ENCODE measurements around the gene RHBDD3. TPM values are rescaled to one million over a fixed set of nuclear protein-coding genes. Genes with fewer than 3 reads are reported as not detected.
A peak's percentile ranks its signal among the peaks of the same experiment; 100 is the strongest.

Gene RHBDD3
- total and polyA plus RNA-seq, 9 of the 15 experiments (the other 6 are each of a cell fraction or from before 2014, with no cell fraction given), result 0.32 to 35.6 (median 14.0) TPM

DNA sequence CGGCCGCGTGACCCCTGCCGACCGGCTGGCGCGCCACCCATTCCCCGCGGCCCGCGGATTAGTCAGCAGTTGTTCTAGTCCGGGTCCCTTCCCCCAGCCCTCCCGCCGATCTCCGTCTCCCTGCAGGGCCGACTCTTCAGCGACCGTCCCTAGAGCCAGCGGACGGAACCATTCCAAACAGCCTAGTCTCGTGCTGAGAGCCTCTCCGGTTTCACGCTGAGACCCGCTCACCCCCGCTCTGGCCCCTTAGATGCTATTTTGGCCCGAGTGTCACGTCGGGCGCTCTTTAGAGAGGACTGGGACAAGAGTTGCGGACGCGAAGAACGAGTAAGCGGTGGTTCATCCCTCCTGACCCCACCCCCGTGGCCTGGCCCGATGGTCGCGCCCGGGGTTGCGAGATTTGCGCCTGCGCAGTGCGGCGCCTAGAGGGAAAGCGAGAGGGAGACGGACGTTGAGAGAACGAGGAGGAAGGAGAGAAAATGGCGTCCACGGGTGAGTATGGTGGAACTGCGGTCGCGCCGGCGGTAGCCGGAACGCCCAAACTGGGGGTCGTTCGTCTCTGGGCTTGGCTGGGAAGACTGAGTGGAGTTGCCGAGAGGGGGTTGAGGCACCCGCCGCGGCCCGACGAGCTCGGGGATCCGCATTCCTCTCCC lies at the start of gene RHBDD3, which contains the start of gene EWSR1 (continued):
- TF ChIP-seq, protein P1, sequence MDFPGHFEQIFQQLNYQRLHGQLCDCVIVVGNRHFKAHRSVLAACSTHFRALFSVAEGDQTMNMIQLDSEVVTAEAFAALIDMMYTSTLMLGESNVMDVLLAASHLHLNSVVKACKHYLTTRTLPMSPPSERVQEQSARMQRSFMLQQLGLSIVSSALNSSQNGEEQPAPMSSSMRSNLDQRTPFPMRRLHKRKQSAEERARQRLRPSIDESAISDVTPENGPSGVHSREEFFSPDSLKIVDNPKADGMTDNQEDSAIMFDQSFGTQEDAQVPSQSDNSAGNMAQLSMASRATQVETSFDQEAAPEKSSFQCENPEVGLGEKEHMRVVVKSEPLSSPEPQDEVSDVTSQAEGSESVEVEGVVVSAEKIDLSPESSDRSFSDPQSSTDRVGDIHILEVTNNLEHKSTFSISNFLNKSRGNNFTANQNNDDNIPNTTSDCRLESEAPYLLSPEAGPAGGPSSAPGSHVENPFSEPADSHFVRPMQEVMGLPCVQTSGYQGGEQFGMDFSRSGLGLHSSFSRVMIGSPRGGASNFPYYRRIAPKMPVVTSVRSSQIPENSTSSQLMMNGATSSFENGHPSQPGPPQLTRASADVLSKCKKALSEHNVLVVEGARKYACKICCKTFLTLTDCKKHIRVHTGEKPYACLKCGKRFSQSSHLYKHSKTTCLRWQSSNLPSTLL (IDR thresholded peaks at IDR 0.05), result no peak
- TF ChIP-seq MTA1 (IDR thresholded peaks at IDR 0.05; ENCODE audit: borderline replicate concordance) (no peak), NRF1 (conservative IDR thresholded peaks at IDR 0.05 in 1 of 2, IDR thresholded peaks at IDR 0.05 in 1 of 2) (peak; percentile 94 to 96), SLC30A9 (CRISPR knock-in tag; IDR thresholded peaks at IDR 0.05) (no peak), POLR2AphosphoS5 (IDR thresholded peaks at IDR 0.05; ENCODE audit: control insufficient read depth, insufficient read depth, low read depth, low read length) (peak; percentile 39; the same call in 1 of the 2 replicates), NFIX (CRISPR knock-in tag; IDR thresholded peaks at IDR 0.05; ENCODE audit: low read depth) (no peak), ZNF444 (CRISPR knock-in tag; IDR thresholded peaks at IDR 0.05) (no peak), ESRRB (CRISPR knock-in tag; IDR thresholded peaks at IDR 0.05; ENCODE audit: borderline replicate concordance) (no peak), ZNF184 (CRISPR knock-in tag; IDR thresholded peaks at IDR 0.05) (no peak), FOSL1 (tag; conservative IDR thresholded peaks at IDR 0.05) (peak; percentile 78), GATAD2A (IDR thresholded peaks at IDR 0.05) (no peak), YBX1 (IDR thresholded peaks at IDR 0.05) (no peak), C11orf30 (IDR thresholded peaks at IDR 0.05; ENCODE audit: low read depth) (peak; percentile 63), ZNF124 (CRISPR knock-in tag; IDR thresholded peaks at IDR 0.05) (no peak), FUS (optimal IDR thresholded peaks at IDR 0.05; ENCODE audit: low read depth, low read length) (no peak), RBM14 (IDR thresholded peaks at IDR 0.05; ENCODE audit: borderline replicate concordance, insufficient read depth, low read depth, low read length) (no peak), HDGF (IDR thresholded peaks at IDR 0.05) (no peak), ZNF133 (CRISPR knock-in tag; IDR thresholded peaks at IDR 0.05) (no peak), TEAD1 (CRISPR knock-in tag; IDR thresholded peaks at IDR 0.05) (peak; percentile 44 to 55; a peak in 2 of 4 replicates), CXXC5 (CRISPR knock-in tag; IDR thresholded peaks at IDR 0.05) (peak; percentile 56)
- TF ChIP-seq, protein P2, sequence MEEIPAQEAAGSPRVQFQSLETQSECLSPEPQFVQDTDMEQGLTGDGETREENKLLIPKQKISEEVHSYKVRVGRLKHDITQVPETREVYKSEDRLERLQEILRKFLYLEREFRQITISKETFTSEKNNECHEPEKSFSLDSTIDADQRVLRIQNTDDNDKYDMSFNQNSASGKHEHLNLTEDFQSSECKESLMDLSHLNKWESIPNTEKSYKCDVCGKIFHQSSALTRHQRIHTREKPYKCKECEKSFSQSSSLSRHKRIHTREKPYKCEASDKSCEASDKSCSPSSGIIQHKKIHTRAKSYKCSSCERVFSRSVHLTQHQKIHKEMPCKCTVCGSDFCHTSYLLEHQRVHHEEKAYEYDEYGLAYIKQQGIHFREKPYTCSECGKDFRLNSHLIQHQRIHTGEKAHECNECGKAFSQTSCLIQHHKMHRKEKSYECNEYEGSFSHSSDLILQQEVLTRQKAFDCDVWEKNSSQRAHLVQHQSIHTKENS (CRISPR knock-in tag; IDR thresholded peaks at IDR 0.05), result no peak
- TF ChIP-seq, protein P3, sequence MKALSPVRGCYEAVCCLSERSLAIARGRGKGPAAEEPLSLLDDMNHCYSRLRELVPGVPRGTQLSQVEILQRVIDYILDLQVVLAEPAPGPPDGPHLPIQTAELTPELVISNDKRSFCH (CRISPR knock-in tag; IDR thresholded peaks at IDR 0.05), result no peak
- TF ChIP-seq, protein P3 (tag; IDR thresholded peaks at IDR 0.05), result no peak; the same call in 1 of the 2 replicates
- TF ChIP-seq, protein P4, sequence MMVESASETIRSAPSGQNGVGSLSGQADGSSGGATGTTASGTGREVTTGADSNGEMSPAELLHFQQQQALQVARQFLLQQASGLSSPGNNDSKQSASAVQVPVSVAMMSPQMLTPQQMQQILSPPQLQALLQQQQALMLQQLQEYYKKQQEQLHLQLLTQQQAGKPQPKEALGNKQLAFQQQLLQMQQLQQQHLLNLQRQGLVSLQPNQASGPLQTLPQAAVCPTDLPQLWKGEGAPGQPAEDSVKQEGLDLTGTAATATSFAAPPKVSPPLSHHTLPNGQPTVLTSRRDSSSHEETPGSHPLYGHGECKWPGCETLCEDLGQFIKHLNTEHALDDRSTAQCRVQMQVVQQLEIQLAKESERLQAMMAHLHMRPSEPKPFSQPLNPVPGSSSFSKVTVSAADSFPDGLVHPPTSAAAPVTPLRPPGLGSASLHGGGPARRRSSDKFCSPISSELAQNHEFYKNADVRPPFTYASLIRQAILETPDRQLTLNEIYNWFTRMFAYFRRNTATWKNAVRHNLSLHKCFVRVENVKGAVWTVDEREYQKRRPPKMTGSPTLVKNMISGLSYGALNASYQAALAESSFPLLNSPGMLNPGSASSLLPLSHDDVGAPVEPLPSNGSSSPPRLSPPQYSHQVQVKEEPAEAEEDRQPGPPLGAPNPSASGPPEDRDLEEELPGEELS (CRISPR knock-in tag; IDR thresholded peaks at IDR 0.05; ENCODE audit: borderline replicate concordance), result no peak

Data from K562 (cell line).